NB4 (cell line): ENCODE measurements around the gene GMCL1.
A peak's percentile ranks its signal among the peaks of the same experiment; 100 is the strongest.
"Not testable (repeated sequence)": the region's sequence is repeated elsewhere in the genome, so short reads cannot be mapped to it uniquely, and the experiment has no call there.

Source experiments
- DNase-seq: peaks from one replicate; pipeline ENCODE4 v3.0.0; 2010; ENCODE audit warnings: low read depth
- H3K4me3 ChIP-seq: one replicate; pipeline ENCODE4 v1.5.1; 2011; ENCODE audit warnings: mild to moderate bottlenecking, low read depth, low read length, moderate library complexity
- CTCF ChIP-seq: IDR thresholded peaks from one replicate; pipeline ENCODE4 v1.5.1; 2012; ENCODE audit warnings: low read depth, low read length
- MAX ChIP-seq: IDR thresholded peaks from 2 replicates; pipeline ENCODE4 v1.6.1; 2011; ENCODE audit warnings: low read depth, low read length
- MYC ChIP-seq: IDR thresholded peaks from 2 replicates; pipeline ENCODE4 v1.6.1; 2011; ENCODE audit warnings: low read depth, low read length
- POLR2A ChIP-seq: IDR thresholded peaks from 2 replicates; pipeline ENCODE4 v1.6.1; 2011; ENCODE audit warnings: mild to moderate bottlenecking; ENCODE audit not compliant: insufficient read length; ENCODE audit errors: extremely low read depth

GMCL1 gene

GRCh38 chr2:69890881-69891280 lies 61.4 kb downstream of the GMCL1 start:
- DNase-seq, result no peak
- no peak overlapping the region for H3K4me3 ChIP-seq
- TF ChIP-seq MYC (no peak), POLR2A (no peak), MAX (no peak), CTCF (no peak)

GRCh38 chr2:69892838-69893424 lies 63.5 kb downstream of the GMCL1 start:
- peak; percentile 56 for DNase-seq
- H3K4me3 ChIP-seq, result not testable (repeated sequence)

GRCh38 chr2:69893684-69894551 lies 64.5 kb downstream of the GMCL1 start, which contains the start of gene SNRNP27:
SNRNP27 (plus strand) TSS chr2:69893956; CDS start chr2:69893985, 29 bp downstream.
- no peak for TF ChIP-seq MYC
- TF ChIP-seq MAX, result 0 out of 2 replicates have a peak, but pooled peaks have one; percentile 14
- no peak for TF ChIP-seq CTCF
- TF ChIP-seq POLR2A, result peak; percentile 45
- peak; percentile 88 for DNase-seq
- H3K4me3 ChIP-seq, result peak within 1 kb of the TSS; percentile 91

More at GRCh38 chr2:69892838-69893424, 63.5 kb downstream of the GMCL1 start:
- peak; percentile 4 for TF ChIP-seq CTCF

DNA sequence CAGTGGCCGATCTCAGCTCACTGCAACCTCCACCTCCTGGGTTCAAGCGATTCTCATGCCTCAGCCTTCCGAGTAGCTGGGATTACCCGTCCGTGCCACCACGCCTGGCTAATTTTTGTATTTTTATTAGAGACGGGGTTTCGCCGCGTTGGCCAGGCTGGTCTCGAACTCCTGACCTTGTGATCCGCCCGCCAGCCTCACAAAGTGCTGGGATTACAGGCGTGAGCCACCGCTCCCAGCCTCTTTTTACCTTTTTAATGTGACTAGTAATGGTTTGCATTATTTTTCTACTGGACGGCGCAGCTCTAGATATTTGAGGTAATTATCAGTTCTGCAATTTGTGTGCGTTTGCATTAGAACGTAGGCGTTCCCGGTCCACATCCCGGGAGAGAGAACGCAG lies 65.3 kb downstream of the GMCL1 start:
- H3K4me3 ChIP-seq, result peak overlapping the region; percentile 91
- DNase-seq, result not testable (repeated sequence)

DNA sequence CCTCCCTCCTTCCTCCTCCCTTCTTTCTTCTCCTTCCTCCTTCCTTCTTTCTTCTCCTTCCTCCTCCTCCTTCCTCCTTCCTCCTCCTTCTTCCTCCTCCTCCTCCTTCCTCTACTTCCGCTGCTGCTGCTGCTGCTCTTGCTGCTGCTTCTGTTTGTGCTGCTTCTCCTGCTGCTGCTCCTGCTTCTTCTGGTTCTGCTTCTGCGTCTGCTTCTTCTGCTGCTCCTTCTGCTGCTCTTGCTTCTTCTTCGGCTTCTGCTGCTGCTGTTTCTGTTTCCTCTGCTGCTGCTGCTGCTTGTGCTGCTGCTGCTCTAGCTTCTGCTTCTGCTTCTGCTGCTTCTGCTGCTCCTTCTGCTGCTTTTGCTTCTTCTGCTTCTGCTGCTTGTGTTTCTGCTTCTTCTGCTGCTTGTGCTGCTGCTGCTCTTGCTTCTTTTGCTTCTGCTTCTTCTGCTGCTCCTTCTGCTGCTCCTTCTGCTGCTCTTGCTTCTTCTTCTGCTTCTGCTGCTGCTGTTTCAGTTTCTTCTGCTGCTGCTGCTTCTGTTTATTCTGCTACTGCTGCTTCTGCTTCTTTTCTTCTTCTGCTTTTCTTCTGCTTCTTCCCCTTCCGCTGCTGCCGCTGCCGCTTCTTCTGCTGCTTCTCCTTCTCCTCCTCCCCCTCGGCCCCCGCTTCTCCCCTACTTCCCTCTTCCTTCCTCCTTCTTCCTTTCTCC lies 72.9 kb downstream of the GMCL1 start:
- H3K4me3 ChIP-seq, result peak overlapping the region; percentile 48
- no peak for TF ChIP-seq CTCF
- TF ChIP-seq POLR2A, result no peak
- DNase-seq, result peak; percentile 85

DNA sequence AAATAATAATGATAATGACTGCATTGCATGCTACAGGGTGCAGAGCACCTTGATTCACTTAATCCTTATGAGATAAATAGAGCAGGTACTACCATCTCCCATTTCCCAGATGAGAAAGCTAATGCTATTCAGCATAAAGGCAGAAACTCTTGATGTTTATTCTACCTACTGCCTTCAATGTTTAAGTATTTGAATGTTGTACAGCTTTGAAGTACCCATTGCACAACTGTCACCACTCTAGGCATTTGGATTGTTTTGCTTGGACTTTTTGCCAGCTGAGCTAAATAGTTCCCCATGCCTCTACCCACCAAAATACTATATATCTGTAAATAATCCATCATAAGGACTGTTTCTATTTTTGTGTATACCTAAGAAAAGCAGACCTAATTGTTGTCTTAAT lies 77.8 kb downstream of the GMCL1 start:
- TF ChIP-seq CTCF, result no peak
- no peak for TF ChIP-seq MAX
- no peak for DNase-seq
- H3K4me3 ChIP-seq, result no peak overlapping the region
